ENCODE data around the gene HAGHL.
A peak's percentile ranks its signal among the peaks of the same experiment; 100 is the strongest.

Gene HAGHL

GRCh38 chr16:735982-736453, 9.1 kb downstream of the HAGHL start:
- peaks cover 14% of the 10 kb centered on the region for H3K4me1 ChIP-seq (ENCODE audit: insufficient read depth, low read length)
- H3K27me3 ChIP-seq (ENCODE audit: insufficient read depth, low read length, poor library complexity), result no peaks in the 10 kb centered on the region
- H3K27ac ChIP-seq (ENCODE audit: low read length), result no peak overlapping the region
- H3K4me3 ChIP-seq (ENCODE audit: low read depth in 1 of 2, low read length in 2 of 2), result no peak overlapping the region
- H4K20me1 ChIP-seq (ENCODE audit: insufficient read depth, low read length), result peaks cover 4% of the 10 kb centered on the region; the same call in 1 of the 2 replicates
- no peak for DNase-seq
- H3K9ac ChIP-seq (ENCODE audit: low read depth, low read length), result no peak overlapping the region
- peaks cover 75% of the 10 kb centered on the region for H3K36me3 ChIP-seq (ENCODE audit: insufficient read depth, low read length)
- no peak overlapping the region for H3K4me2 ChIP-seq (ENCODE audit: insufficient read depth, low read length)
- H3K9me3 ChIP-seq (ENCODE audit: insufficient read depth, low read length, severe bottlenecking), result no peaks in the 10 kb centered on the region
- no peak overlapping the region for H2AFZ ChIP-seq (ENCODE audit: low read depth, low read length)
- no peak for ATAC-seq (ENCODE audit: insufficient read depth, low read depth)
- peaks cover 18% of the 10 kb centered on the region for H3K79me2 ChIP-seq (ENCODE audit: insufficient read depth, low read length)
- TF ChIP-seq EZH2 (IDR thresholded peaks at IDR 0.05; ENCODE audit: borderline replicate concordance, low read depth, low read length, severe bottlenecking) (no peak), CTCF (IDR thresholded peaks at IDR 0.05; ENCODE audit: borderline replicate concordance, extremely low read depth, low read length, poor library complexity, severe bottlenecking) (no peak)

- peaks cover 65% of the 10 kb centered on the region for H3K36me3 ChIP-seq (ENCODE audit: insufficient read depth, low read length)
- no peak overlapping the region for H3K4me3 ChIP-seq (ENCODE audit: low read depth in 1 of 2, low read length in 2 of 2)
- DNase-seq, result no peak
- no peak overlapping the region for H3K27ac ChIP-seq (ENCODE audit: low read length)
- no peaks in the 10 kb centered on the region for H3K27me3 ChIP-seq (ENCODE audit: insufficient read depth, low read length, poor library complexity)
- no peak overlapping the region for H3K9ac ChIP-seq (ENCODE audit: low read depth, low read length)
- no peak overlapping the region for H3K4me2 ChIP-seq (ENCODE audit: insufficient read depth, low read length)
- H4K20me1 ChIP-seq (ENCODE audit: insufficient read depth, low read length), result peaks cover 4% of the 10 kb centered on the region; the same call in 1 of the 2 replicates
- H3K9me3 ChIP-seq (ENCODE audit: insufficient read depth, low read length, severe bottlenecking), result no peaks in the 10 kb centered on the region
- no peak for ATAC-seq (ENCODE audit: insufficient read depth, low read depth)
- TF ChIP-seq CTCF (IDR thresholded peaks at IDR 0.05; ENCODE audit: borderline replicate concordance, extremely low read depth, low read length, poor library complexity, severe bottlenecking) (no peak), EZH2 (IDR thresholded peaks at IDR 0.05; ENCODE audit: borderline replicate concordance, low read depth, low read length, severe bottlenecking) (no peak)
- H3K79me2 ChIP-seq (ENCODE audit: insufficient read depth, low read length), result peaks cover 18% of the 10 kb centered on the region
- H2AFZ ChIP-seq (ENCODE audit: low read depth, low read length), result no peak overlapping the region
- peaks cover 19% of the 10 kb centered on the region for H3K4me1 ChIP-seq (ENCODE audit: insufficient read depth, low read length)
Observed at GRCh38 chr16:736936-737481, 10.1 kb downstream of the HAGHL start.

GRCh38 chr16:739560-740458, 12.9 kb downstream of the HAGHL start:
- Histone ChIP-seq H4K20me1 (ENCODE audit: insufficient read depth, low read length) (no peaks in the 10 kb centered on the region), H3K4me2 (ENCODE audit: insufficient read depth, low read length) (peak overlapping the region; percentile 99), H3K27ac (ENCODE audit: low read length) (peak overlapping the region; percentile 75)

More at GRCh38 chr16:739560-740458, 12.9 kb downstream of the HAGHL start:
- peak overlapping the region; percentile 81 for H2AFZ ChIP-seq (ENCODE audit: low read depth, low read length)
- H3K27me3 ChIP-seq (ENCODE audit: insufficient read depth, low read length, poor library complexity), result no peaks in the 10 kb centered on the region
- H3K9ac ChIP-seq (ENCODE audit: low read depth, low read length), result peak overlapping the region; percentile 96
- H3K9me3 ChIP-seq (ENCODE audit: insufficient read depth, low read length, severe bottlenecking), result no peaks in the 10 kb centered on the region
- peaks cover 18% of the 10 kb centered on the region for H3K79me2 ChIP-seq (ENCODE audit: insufficient read depth, low read length)
- peaks cover 37% of the 10 kb centered on the region for H3K36me3 ChIP-seq (ENCODE audit: insufficient read depth, low read length)
- H3K4me1 ChIP-seq (ENCODE audit: insufficient read depth, low read length), result peaks cover 19% of the 10 kb centered on the region
- no peak for DNase-seq
- peak overlapping the region; percentile 91 to 98 for H3K4me3 ChIP-seq (ENCODE audit: low read depth in 1 of 2, low read length in 2 of 2)
- TF ChIP-seq EZH2 (IDR thresholded peaks at IDR 0.05; ENCODE audit: borderline replicate concordance, low read depth, low read length, severe bottlenecking), result no peak
- TF ChIP-seq CTCF (IDR thresholded peaks at IDR 0.05; ENCODE audit: borderline replicate concordance, extremely low read depth, low read length, poor library complexity, severe bottlenecking), result no peak
- ATAC-seq (ENCODE audit: insufficient read depth, low read depth), result no peak
